Psoas muscle (tissue), 8 donors: ENCODE data around the gene AREG. TPM values are rescaled to one million over a fixed set of nuclear protein-coding genes. Genes with fewer than 3 reads are reported as not detected.

ENCODE experiments used
- ATAC-seq, 4 donors: fragments of 200-7000 bp; cut with Tn5 transposase; one replicate each; pipeline ENCODE4 v1.9.1; 2020; ENCODE audit warnings: moderate library complexity in 3 of 4, mild to moderate bottlenecking in 2 of 4
- DNase-seq, 2 donors: peaks; one replicate each; pipeline ENCODE4 v3.0.0-alpha.2; 2020
- H3K27ac ChIP-seq: fragments of 200-600 bp; one replicate; pipeline ENCODE4 v1.8.0; 2022
- H3K27me3 ChIP-seq, 3 donors: fragments of 200-600 bp in 1 of 3; one replicate each; pipeline versions ENCODE4 v1.6.1 to v1.8.0; 2013 to 2022; ENCODE audit warnings: low read length in 2 of 3, mild to moderate bottlenecking in 2 of 3, moderate library complexity in 1 of 3; ENCODE audit not compliant: insufficient read depth in 3 of 3
- H3K36me3 ChIP-seq, 2 donors: fragments of 200-600 bp in 1 of 2; one replicate each; pipeline versions ENCODE4 v1.6.1 to v1.8.0; 2013 to 2022; ENCODE audit warnings: low read depth in 1 of 2, mild to moderate bottlenecking in 1 of 2, moderate library complexity in 1 of 2; ENCODE audit not compliant: insufficient read depth in 1 of 2
- H3K4me1 ChIP-seq: fragments of 200-600 bp; one replicate; pipeline ENCODE4 v1.8.0; 2022
- H3K4me3 ChIP-seq: fragments of 200-600 bp; one replicate; pipeline ENCODE4 v1.8.0; 2022; ENCODE audit warnings: mild to moderate bottlenecking
- H3K9me3 ChIP-seq: fragments of 200-600 bp; one replicate; pipeline ENCODE4 v1.8.0; 2022
- WGBS, 3 donors: extraction: QIAGEN DNeasy Blood & Tissue Kit; methylation state at CpG; one replicate each; pipeline versions ENCODE4 v1.1.6 to v1.1.7; 2013; 5-methylcytosine and 5-hydroxymethylcytosine counted together
- intact Hi-C, 2 donors: fragments of 100-400 bp; cut with DNase I; formaldehyde crosslinking; loops; one replicate each; pipeline versions ENCODE4 v1.11.0 to v1.14.2; 2022
- polyA plus RNA-seq, 3 donors: library from polyadenylated mRNA; stranded (reverse); fragments of 200-250 nt; gene quantifications; one replicate each; pipeline ENCODE4 v1.2.3, GENCODE V29; 2013
- total RNA-seq, 4 donors: library from RNA; stranded (reverse); fragmentation: NEBNext Ultra II Directional in 2 of 4; extraction: Animal tissue kit (Norgen Biotek cat#: 25700) in 2 of 4; gene quantifications; one replicate each; pipeline versions ENCODE4 v1.2.1 to v1.2.4, GENCODE V29; 2021 to 2023
- TF ChIP-seq, protein P1 (sequence below): fragments of 200-600 bp; IDR thresholded peaks from one replicate; pipeline ENCODE4 v1.8.0; 2022; ENCODE audit warnings: antibody characterized with exemption
- donor health status: healthy with polysubstance abuse.
- donor health status: DM: no; HTN: no; CAD: no; lungs with moderate emphysema.
- donor health status: Bipolar disorder and iron deficiency.
- donor health status: healthy.
- donor health status: DM: yes; HTN: yes; CAD: no.
- donor health status: DM: no; HTN: no; CAD: no.
- donor health status: DM: no; HTN: no; CAD: no.
- donor health status: DM: yes; HTN: yes; CAD: no.

The AREG gene
- total and polyA plus RNA-seq, 7 donors, result 0.25 to 1.3 (median 0.75) TPM; not detected in 1

GRCh38 chr4:74412225-74412624 is 32.7 kb upstream of the AREG start:
- no peak for ATAC-seq

GRCh38 chr4:74413265-74413664 is 31.7 kb upstream of the AREG start:
- TF ChIP-seq, protein P1, sequence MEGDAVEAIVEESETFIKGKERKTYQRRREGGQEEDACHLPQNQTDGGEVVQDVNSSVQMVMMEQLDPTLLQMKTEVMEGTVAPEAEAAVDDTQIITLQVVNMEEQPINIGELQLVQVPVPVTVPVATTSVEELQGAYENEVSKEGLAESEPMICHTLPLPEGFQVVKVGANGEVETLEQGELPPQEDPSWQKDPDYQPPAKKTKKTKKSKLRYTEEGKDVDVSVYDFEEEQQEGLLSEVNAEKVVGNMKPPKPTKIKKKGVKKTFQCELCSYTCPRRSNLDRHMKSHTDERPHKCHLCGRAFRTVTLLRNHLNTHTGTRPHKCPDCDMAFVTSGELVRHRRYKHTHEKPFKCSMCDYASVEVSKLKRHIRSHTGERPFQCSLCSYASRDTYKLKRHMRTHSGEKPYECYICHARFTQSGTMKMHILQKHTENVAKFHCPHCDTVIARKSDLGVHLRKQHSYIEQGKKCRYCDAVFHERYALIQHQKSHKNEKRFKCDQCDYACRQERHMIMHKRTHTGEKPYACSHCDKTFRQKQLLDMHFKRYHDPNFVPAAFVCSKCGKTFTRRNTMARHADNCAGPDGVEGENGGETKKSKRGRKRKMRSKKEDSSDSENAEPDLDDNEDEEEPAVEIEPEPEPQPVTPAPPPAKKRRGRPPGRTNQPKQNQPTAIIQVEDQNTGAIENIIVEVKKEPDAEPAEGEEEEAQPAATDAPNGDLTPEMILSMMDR, result no peak
- no peak for DNase-seq
- Histone ChIP-seq H3K27me3 (no peaks in the 10 kb centered on the region), H3K4me1 (no peaks in the 10 kb centered on the region), H3K27ac (no peak overlapping the region), H3K4me3 (no peak overlapping the region), H3K9me3 (no peaks in the 10 kb centered on the region), H3K36me3 (no peaks in the 10 kb centered on the region)
- intact Hi-C loops, result no loop called here
- ATAC-seq, result no peak

More at GRCh38 chr4:74412225-74412624, 32.7 kb upstream of the AREG start:
- H3K9me3 ChIP-seq, result no peaks in the 10 kb centered on the region
- no peak for DNase-seq
- H3K36me3 ChIP-seq, result no peaks in the 10 kb centered on the region
- intact Hi-C loops, result no loop called here
- H3K4me1 ChIP-seq, result no peaks in the 10 kb centered on the region
- H3K4me3 ChIP-seq, result no peak overlapping the region
- no peaks in the 10 kb centered on the region for H3K27me3 ChIP-seq
- H3K27ac ChIP-seq, result no peak overlapping the region
- TF ChIP-seq, protein P1, result no peak

DNA sequence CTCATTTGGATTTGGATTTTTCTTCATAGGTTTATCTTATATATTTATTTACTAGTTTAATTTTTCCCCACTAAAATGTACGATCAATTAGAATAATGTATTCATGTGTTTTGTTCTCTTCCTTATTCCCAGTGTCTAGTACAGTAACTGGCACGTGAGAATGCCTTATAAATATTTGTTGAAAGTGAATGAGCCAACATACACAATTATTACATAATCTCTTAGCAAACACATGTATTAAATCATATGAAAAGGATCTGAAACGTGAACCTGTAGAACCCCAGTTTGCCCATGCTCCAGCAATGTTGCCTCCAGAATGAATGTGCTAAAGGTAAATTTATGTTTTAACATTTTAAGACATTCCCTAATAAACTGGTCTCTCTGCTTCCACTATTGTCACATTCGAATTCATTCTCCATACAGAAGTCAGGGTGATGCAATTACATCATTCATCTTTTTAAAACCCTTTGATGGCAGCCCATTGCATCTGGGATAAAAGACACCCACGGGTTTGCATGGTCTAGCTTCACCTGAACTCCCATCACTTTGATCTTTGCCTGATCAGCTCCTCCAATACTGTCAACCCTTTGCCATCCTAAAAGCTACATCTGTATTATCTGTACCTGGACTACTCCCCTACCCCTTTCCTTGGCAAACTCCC is 30.7 kb upstream of the AREG start:
- Histone ChIP-seq H3K9me3 (no peaks in the 10 kb centered on the region), H3K36me3 (no peaks in the 10 kb centered on the region), H3K4me1 (no peaks in the 10 kb centered on the region), H3K27ac (no peak overlapping the region), H3K4me3 (no peak overlapping the region), H3K27me3 (no peaks in the 10 kb centered on the region)
- DNase-seq, result no peak
- 61 to 67% (median 61%) methylated on average over 5 of the region's 5 CpGs for WGBS, 3 donors
- TF ChIP-seq, protein P1, result no peak
- ATAC-seq, result no peak
- intact Hi-C loops, result no loop called here

DNA sequence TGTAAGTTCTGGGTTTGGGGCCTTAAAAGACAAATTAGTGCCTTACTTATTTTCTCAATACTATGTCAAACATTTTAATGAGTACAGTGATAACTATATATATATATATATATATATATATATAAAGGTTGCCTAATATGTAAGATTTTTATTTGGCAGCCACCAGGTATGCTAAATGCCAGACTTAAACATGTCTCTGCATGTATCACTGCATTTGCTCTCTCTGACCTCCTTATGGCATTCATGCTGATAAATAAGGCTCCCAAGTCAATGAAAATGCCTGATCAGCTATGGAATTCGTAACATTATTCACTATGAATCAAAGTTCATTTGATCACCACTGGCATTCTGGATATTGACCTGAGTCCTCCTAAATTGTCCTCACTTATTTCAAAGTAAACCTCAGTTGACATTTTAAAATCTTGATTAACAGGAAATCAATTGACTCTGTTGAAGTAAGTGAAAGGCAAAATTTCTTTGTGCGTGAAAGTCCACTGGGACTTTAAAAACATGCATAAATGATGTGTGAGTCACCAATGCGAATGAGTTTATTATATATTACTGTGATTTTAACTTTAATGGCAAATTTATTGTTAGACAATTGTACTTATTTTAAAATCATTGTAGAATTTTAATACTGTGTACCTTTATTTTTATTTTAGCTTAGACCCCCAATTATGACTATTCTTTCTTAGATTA is 29.2 kb upstream of the AREG start:
- Histone ChIP-seq H3K27me3 (no peaks in the 10 kb centered on the region), H3K4me3 (no peak overlapping the region), H3K36me3 (no peaks in the 10 kb centered on the region), H3K27ac (no peak overlapping the region), H3K9me3 (no peaks in the 10 kb centered on the region), H3K4me1 (no peaks in the 10 kb centered on the region)
- ATAC-seq (no peak), DNase-seq (no peak)
- TF ChIP-seq, protein P1, result no peak
- intact Hi-C loops, result no loop called here
- WGBS, 3 donors, result 79 to 81% (median 79%) methylated on average over 3 of the region's 3 CpGs
